Fibroblast of mammary gland (primary cell): Measurements from ENCODE around the gene SLC7A5.

Source experiments
- DNase-seq: peaks from one replicate; pipeline ENCODE4 v3.0.0-alpha.2; 2010; ENCODE audit warnings: low read depth
- H3K4me3 ChIP-seq: 2 replicates; pipeline ENCODE4 v1.5.1; 2011; ENCODE audit warnings: low read depth, mild to moderate bottlenecking, low read length, moderate library complexity; ENCODE audit not compliant: control insufficient read depth
- TF ChIP-seq, protein P1 (sequence below): conservative IDR thresholded peaks from 2 replicates; pipeline ENCODE4 v1.5.1; 2011; ENCODE audit warnings: low read depth, low read length, inconsistent platforms; ENCODE audit not compliant: control insufficient read depth, insufficient read depth

SLC7A5 gene

GRCh38 chr16:87838643-87839541, 30.4 kb downstream of the SLC7A5 start:
- TF ChIP-seq, protein P1, sequence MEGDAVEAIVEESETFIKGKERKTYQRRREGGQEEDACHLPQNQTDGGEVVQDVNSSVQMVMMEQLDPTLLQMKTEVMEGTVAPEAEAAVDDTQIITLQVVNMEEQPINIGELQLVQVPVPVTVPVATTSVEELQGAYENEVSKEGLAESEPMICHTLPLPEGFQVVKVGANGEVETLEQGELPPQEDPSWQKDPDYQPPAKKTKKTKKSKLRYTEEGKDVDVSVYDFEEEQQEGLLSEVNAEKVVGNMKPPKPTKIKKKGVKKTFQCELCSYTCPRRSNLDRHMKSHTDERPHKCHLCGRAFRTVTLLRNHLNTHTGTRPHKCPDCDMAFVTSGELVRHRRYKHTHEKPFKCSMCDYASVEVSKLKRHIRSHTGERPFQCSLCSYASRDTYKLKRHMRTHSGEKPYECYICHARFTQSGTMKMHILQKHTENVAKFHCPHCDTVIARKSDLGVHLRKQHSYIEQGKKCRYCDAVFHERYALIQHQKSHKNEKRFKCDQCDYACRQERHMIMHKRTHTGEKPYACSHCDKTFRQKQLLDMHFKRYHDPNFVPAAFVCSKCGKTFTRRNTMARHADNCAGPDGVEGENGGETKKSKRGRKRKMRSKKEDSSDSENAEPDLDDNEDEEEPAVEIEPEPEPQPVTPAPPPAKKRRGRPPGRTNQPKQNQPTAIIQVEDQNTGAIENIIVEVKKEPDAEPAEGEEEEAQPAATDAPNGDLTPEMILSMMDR: no peak
- DNase-seq: no peak
- no peak overlapping the region for H3K4me3 ChIP-seq

DNA sequence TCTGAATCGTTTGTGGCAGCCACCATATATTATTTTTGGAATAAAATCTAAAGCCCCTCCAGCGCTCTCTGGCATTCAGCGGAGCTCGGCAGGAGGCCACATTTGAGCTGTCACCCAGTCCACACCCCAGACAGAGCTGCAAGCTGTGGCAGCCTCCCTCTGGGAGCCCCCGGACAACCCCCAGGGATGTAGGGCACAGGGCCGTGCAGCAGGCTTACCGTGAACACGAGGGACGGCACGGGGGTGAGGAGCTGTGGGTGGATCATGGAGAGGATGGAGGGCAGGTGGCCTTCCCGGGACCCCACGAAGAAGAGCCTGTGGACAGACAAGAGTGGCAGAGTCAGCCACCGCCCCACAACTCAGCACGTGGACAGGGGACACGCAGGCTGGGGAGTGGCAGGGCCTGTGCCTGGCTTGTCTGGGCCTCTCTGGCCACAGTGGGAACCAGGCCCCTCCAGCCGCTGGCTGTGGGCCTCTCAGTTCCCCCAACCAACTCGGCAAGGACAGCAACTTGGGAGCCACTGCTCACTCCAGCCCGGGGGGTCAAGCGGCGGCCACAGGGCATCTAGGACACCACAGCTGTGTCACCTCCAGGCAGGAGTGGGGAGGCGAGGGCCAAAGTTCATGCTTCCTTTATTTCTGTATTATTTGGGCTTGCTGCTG, 31.5 kb downstream of the SLC7A5 start:
- TF ChIP-seq, protein P1: no peak
- DNase-seq: no peak
- H3K4me3 ChIP-seq: no peak overlapping the region

GRCh38 chr16:87836844-87837581, 32.3 kb downstream of the SLC7A5 start:
- TF ChIP-seq, protein P1: no peak
- DNase-seq: no peak
- no peak overlapping the region for H3K4me3 ChIP-seq

DNA sequence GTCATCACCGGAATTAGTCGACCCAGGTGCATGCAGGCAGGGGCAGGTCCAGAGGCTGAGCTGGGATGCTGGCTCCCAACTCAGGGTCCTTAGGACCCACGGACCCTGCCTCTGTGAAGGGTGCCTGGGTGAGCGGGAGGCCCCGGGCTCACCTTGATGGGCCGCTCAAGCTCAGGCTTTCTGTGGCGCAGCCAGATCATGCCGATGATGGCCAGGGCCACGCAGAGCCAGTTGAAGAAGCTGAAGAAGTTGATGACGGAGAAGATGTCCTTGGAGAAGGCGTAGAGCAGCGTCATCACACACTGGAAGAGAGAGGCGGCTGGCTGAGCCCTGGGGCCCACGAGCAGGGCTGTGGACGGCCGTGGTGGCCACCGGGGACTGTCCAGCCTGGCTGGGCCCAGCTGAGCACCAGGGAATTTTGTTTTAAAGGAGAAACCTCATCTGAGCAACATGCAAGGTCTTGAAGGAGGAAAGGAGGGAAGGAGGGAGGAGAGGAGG, 32.9 kb downstream of the SLC7A5 start:
- no peak for DNase-seq
- TF ChIP-seq, protein P1: no peak
- no peak overlapping the region for H3K4me3 ChIP-seq

- H3K4me3 ChIP-seq: no peak overlapping the region
- DNase-seq: no peak
- TF ChIP-seq, protein P1: no peak
Observed at GRCh38 chr16:87835882-87836331, 33.4 kb downstream of the SLC7A5 start.
